Bronchial epithelial cell (primary cell): ENCODE results near the gene ADNP. TPM values are rescaled to one million over a fixed set of nuclear protein-coding genes. Genes with fewer than 3 reads are reported as not detected.

ENCODE experiments used
- DNase-seq: peaks from one replicate; pipeline ENCODE4 v3.0.0-alpha.2; 2010; ENCODE audit warnings: low read depth
- FAIRE-seq: peaks from 2 replicates; lab custom pipeline; 2011; peaks lifted over from hg19 to GRCh38; lab: Jason Lieb, UNC
- H3K27me3 ChIP-seq: 2 replicates; pipeline ENCODE4 v1.5.1; 2011; ENCODE audit warnings: low read length; ENCODE audit not compliant: control insufficient read depth, insufficient read depth
- H3K36me3 ChIP-seq: 2 replicates; pipeline ENCODE4 v1.5.1; 2011; ENCODE audit warnings: low read length; ENCODE audit not compliant: control insufficient read depth, insufficient read depth
- H3K4me3 ChIP-seq: 2 replicates; pipeline ENCODE4 v1.5.1; 2011; ENCODE audit warnings: mild to moderate bottlenecking, low read depth, low read length, control low read depth
- total RNA-seq: library from RNA; depleted of rRNA; stranded (reverse); fragments of >200 nt; gene quantifications from 2 replicates; pipeline ENCODE4 v1.2.1, GENCODE V29; 2014
- TF ChIP-seq, protein P1 (sequence below): IDR thresholded peaks from 2 replicates; pipeline ENCODE4 v1.5.1; 2011; ENCODE audit warnings: mild to moderate bottlenecking, moderate library complexity, low read length, control low read depth, inconsistent platforms; ENCODE audit not compliant: insufficient read depth, severe bottlenecking

The ADNP gene
- total RNA-seq, 1 donor from 2014 or later = 28.2 TPM

DNA sequence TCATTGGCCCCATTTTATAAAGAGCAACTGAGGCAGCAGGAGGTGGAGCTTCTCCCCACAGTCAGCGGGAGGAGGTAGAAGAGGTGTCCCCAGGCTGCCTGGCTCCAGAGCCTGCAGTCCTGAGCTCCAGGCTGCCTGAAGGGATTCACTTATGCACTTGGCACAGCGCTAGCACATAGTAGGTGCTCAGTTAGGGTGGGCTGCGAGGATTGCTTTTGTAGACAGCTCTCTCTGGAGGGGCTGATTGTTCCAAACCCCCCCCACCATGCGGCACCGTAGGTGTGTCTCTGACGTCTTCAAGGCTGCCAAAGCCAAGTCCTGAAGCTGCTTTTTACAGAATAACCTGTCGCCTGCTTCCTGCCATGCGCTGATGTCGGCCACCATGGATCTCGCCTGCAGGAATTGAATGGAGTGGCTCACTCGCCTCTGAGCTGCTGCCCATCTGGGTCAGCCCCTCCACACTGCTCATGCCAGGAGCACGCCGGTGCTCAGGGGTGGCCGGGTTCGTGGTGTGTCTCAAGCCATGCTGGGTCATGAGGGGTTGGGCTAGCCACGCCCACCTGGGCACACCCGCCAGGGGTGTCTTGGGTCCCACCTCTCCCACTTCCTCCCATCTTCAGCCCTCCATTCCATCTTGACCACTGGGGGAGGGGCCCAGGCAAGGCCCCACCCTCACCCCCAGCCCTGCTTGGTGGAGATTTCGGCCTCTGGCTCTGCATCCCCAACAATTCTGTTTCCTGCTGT lies 76.6 kb downstream of the ADNP start:
- Histone ChIP-seq H3K4me3 (no peak overlapping the region), H3K36me3 (no peaks in the 10 kb centered on the region), H3K27me3 (no peaks in the 10 kb centered on the region)
- no peak for FAIRE-seq
- no peak for DNase-seq
- TF ChIP-seq, protein P1, sequence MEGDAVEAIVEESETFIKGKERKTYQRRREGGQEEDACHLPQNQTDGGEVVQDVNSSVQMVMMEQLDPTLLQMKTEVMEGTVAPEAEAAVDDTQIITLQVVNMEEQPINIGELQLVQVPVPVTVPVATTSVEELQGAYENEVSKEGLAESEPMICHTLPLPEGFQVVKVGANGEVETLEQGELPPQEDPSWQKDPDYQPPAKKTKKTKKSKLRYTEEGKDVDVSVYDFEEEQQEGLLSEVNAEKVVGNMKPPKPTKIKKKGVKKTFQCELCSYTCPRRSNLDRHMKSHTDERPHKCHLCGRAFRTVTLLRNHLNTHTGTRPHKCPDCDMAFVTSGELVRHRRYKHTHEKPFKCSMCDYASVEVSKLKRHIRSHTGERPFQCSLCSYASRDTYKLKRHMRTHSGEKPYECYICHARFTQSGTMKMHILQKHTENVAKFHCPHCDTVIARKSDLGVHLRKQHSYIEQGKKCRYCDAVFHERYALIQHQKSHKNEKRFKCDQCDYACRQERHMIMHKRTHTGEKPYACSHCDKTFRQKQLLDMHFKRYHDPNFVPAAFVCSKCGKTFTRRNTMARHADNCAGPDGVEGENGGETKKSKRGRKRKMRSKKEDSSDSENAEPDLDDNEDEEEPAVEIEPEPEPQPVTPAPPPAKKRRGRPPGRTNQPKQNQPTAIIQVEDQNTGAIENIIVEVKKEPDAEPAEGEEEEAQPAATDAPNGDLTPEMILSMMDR = no peak

DNA sequence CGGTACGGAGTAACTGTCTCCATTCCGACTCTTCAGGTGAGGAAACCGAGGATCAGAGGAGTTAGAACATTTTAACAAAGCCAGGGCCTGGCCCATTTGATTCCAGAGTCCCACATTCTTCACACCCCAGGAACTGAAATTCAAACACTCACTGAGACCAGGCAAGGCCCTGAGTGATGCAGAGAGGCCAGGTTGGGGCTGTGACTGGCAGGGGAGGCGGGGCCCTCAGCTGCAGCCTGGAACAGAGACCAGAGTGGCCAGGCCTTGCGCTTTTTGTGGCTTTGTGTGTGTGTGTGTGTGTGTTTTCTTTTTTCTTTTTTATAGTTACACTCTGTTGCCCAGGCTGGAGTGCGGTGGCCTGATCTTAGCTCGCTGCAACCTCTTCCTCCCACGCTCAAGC lies 79.2 kb downstream of the ADNP start:
- no peak for DNase-seq
- TF ChIP-seq, protein P1 = no peak
- no peak for FAIRE-seq
- Histone ChIP-seq H3K4me3 (no peak overlapping the region), H3K36me3 (no peaks in the 10 kb centered on the region), H3K27me3 (no peaks in the 10 kb centered on the region)

DNA sequence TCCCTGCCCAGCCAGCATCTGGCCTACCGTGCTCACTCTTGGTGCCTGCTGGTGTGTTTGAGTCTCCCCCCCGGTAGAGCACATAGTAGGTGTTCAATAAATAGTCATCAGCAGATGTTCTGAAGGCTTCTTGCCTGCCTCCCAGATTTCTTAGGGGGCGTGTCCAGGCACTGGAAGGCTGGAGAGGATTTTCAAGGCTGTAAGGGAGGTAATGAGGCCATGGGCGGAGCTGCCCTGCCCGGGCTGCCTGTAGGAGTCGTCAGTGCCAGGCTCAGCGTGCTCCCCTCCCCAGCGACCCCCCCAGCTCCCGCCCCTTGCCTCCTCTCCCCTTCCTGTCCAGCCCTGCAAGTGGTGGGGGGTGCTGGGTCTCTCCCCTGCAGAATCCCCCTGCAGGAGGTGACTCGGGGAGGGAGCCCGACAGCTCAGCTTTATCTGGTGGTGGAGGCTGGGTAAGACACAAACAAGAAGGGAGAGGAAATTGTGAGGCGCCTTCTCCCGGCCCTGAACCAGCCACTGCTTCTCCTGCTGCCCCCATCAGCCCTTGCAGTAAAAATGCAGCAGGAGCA lies 80.4 kb downstream of the ADNP start:
- DNase-seq (no peak), FAIRE-seq (no peak)
- no peaks in the 10 kb centered on the region for H3K27me3 ChIP-seq
- no peaks in the 10 kb centered on the region for H3K36me3 ChIP-seq
- no peak overlapping the region for H3K4me3 ChIP-seq
- TF ChIP-seq, protein P1 = no peak

DNA sequence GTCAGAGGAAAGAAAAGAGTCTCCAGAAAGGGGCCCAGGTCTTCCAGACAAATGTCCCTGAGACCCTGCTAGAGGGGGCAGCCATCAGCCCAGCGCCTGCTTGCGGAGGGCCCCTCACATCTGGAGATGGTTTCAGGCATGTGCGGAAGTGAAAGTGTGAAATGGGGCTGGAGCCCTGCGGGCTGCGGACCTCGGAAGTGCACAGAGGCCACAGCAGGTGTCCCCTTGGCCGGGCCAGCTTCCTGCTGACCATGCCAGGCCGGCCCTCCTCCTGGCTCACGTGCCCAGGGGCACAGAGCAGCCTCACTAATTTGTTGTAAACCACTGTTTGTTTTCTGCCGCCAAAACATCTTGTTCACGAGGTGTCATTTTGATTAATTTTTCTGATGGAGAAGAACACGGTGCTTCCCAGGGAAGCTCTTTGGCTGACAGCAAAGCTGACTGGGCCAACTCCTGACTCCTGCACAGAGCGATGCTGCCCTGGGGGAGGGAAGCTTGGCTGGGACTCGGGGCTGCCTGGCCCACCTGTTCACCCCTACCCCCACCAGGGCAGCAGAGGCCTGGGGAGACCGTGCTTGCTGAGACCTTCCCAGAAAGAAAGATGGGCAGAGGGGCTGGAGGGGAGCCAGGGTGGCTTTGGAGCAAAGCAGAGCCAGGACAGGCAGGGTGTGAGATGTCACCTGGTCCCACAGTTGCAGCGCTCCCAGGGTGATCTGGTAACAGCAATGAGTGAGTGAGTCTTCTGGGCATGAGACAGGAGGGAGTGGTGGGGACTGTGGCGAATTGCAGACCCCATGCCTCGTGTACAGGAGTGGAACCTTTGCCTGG lies 82.2 kb downstream of the ADNP start:
- Histone ChIP-seq H3K27me3 (no peaks in the 10 kb centered on the region), H3K4me3 (no peak overlapping the region)

DNA sequence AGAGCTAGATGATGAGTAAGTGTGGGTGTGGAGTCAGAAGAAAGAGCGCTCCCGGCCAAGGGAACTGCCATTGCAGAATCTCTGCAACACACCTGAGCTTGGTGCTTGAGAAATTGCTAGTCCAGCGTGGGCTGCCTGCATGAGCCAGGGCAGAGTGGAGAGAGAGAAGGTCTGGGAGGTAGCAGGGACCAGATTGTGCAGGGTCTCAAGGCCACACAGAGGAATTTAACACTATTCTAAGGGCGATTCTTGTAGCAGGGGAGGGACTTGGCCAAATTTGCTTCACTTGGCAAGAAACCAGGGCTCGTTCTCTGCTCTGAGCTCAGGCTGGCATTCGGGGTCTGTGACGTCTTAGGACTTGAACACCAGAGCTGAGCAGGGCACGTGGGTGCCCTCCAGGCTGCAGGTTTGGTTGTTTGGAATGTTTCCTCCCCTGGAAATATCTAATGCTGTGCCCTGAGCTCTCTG lies 82.9 kb downstream of the ADNP start:
- FAIRE-seq (no peak), DNase-seq (peak; percentile 75)
- TF ChIP-seq, protein P1 = no peak
- H3K36me3 ChIP-seq = no peaks in the 10 kb centered on the region
- no peaks in the 10 kb centered on the region for H3K27me3 ChIP-seq
- no peak overlapping the region for H3K4me3 ChIP-seq

More for the DNA sequence above, 82.2 kb downstream of the ADNP start:
- H3K36me3 ChIP-seq = no peaks in the 10 kb centered on the region
- FAIRE-seq (no peak), DNase-seq (no peak)
- TF ChIP-seq, protein P1 = no peak
